ENCODE results near the gene WDR81. TPM values are rescaled to one million over a fixed set of nuclear protein-coding genes. Genes with fewer than 3 reads are reported as not detected.
A peak's percentile ranks its signal among the peaks of the same experiment; 100 is the strongest.

The WDR81 gene
- total RNA-seq, 2 experiments from 2014 or later: 7.0 to 8.0 TPM

DNA sequence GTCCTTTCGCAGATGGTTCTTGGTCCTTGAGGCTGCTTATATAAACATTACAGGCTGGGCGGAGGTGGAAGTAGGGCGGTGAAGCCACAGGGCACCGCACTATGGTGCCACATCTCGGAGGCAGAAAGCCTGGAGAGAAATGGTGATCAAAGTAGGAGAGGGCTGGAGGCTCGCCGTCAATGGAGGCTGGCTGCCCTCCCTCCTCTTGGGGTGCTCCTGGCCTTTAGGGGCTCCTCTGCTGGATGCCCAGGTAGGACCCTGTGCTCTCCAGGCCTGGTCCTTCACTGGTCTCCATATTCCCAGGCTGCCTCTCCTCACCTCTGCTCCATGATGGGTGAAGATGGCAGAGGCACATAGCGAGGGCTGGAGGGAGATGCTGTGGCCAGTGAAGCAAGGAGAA, 12.2 kb upstream of the WDR81 start:
- Mint-ChIP-seq H3K27me3 (peaks cover 17% of the 10 kb centered on the region), H3K9me3 (no peaks in the 10 kb centered on the region), H3K4me1 (ENCODE audit: low read depth) (peaks cover 20% of the 10 kb centered on the region), H3K4me3 (no peak overlapping the region), H3K36me3 (ENCODE audit: low read depth) (peaks cover 3% of the 10 kb centered on the region), H3K27ac (no peak overlapping the region)
- ChIA-PET POLR2A (no interaction called here), CTCF (interaction anchor here (0.7 kb wide), 1 partner anchor 9 kb away, joined by 3 read pairs; no protein-coding TSS in a partner anchor)
- ATAC-seq (no peak), DNase-seq (no peak)
- TF ChIP-seq, protein P1, sequence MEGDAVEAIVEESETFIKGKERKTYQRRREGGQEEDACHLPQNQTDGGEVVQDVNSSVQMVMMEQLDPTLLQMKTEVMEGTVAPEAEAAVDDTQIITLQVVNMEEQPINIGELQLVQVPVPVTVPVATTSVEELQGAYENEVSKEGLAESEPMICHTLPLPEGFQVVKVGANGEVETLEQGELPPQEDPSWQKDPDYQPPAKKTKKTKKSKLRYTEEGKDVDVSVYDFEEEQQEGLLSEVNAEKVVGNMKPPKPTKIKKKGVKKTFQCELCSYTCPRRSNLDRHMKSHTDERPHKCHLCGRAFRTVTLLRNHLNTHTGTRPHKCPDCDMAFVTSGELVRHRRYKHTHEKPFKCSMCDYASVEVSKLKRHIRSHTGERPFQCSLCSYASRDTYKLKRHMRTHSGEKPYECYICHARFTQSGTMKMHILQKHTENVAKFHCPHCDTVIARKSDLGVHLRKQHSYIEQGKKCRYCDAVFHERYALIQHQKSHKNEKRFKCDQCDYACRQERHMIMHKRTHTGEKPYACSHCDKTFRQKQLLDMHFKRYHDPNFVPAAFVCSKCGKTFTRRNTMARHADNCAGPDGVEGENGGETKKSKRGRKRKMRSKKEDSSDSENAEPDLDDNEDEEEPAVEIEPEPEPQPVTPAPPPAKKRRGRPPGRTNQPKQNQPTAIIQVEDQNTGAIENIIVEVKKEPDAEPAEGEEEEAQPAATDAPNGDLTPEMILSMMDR (IDR thresholded peaks at IDR 0.05): no peak
- intact Hi-C loops (cut with micrococcal nuclease): no loop called here

DNA sequence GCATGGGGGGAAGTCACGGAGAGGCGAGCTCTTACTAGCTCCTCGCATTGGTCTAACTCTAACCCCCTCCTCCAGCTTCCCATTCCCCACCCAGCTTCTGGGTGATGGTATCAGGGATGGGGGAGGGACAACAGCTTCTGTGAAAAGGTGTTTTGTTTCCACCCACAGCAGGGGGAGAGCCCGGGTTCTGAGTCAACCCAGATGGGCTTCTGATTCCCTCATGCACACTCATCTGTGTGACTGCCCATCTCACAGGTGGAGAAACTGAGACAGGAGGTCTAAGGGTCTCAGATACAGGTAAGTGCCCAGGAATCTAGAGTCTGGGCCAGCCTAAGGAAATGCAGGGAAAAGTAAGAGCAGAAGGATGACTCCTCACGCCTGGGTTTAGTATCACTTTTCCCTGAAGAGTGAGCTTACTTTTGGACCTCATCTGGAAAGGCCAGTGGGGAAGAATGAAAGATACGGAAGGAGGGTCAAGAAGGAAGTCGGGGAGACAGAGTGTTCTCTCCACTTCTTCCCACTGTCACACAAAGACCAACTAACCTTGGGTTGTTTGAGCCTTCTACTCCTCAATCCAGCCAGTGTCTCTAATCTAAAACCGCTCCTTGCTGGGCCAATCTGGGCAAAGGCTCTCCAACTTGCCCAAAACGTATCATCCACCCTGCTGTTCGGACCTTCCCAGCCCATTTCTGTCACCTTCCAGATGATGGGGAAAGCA, 11.2 kb upstream of the WDR81 start:
- Mint-ChIP-seq H3K36me3 (ENCODE audit: low read depth) (peaks cover 3% of the 10 kb centered on the region), H3K27ac (no peak overlapping the region), H3K27me3 (peaks cover 11% of the 10 kb centered on the region), H3K9me3 (no peaks in the 10 kb centered on the region), H3K4me1 (ENCODE audit: low read depth) (peaks cover 25% of the 10 kb centered on the region), H3K4me3 (no peak overlapping the region)
- ChIA-PET POLR2A (interaction anchor here (1.0 to 1.1 kb wide), 2 partner anchors 49 to 311 kb away, joined by 4 read pairs; partner anchors contain the start of gene SERPINF1), CTCF (interaction anchor here (0.7 to 0.9 kb wide), 2 partner anchors 40 to 180 kb away, joined by 3 read pairs; no protein-coding TSS in a partner anchor)
- ATAC-seq (no peak), DNase-seq (no peak)
- TF ChIP-seq, protein P1 (IDR thresholded peaks at IDR 0.05): no peak
- intact Hi-C loops (cut with micrococcal nuclease): no loop called here

DNA sequence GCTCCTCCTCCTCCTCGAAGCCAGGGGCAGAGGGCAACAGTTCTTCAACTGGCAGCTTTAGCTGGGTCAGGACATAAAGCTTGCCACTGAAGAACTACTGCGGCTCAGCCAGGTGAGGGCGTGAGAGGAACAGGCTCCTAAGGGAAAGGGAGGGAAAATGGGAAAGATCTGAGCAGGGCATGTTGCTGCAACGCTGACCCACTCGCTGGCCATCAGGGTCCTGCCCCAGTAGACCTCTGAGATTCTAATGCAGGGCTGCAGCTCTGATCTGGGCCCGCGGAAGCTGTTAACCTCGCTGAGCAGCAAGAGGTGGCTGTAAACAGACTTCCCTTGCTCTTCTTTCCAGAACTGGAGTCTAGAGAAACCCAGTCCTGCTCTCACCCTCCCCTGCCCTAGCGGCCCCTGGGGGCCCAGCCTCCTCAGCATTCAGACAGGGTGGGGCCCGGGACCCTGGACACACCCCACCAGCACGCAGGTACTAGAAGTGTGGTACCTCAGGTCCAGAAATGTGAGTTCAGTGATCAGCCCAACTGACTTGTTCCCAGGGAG, 10.6 kb upstream of the WDR81 start:
- Mint-ChIP-seq H3K4me1 (ENCODE audit: low read depth) (peaks cover 25% of the 10 kb centered on the region), H3K4me3 (peak overlapping the region; percentile 28), H3K27me3 (peaks cover 11% of the 10 kb centered on the region), H3K36me3 (ENCODE audit: low read depth) (peaks cover 3% of the 10 kb centered on the region), H3K9me3 (no peaks in the 10 kb centered on the region), H3K27ac (no peak overlapping the region)
- TF ChIP-seq, protein P1 (IDR thresholded peaks at IDR 0.05): no peak
- intact Hi-C loops (cut with micrococcal nuclease): no loop called here
- no peak for ATAC-seq
- DNase-seq: no peak
- ChIA-PET POLR2A (interaction anchor here (0.6 to 1.1 kb wide), 2 partner anchors 48 to 647 kb away, joined by 3 to 4 read pairs; partner anchors contain the start of gene SERPINF1), CTCF (interaction anchor here (0.9 to 1.2 kb wide), 2 partner anchors 13 to 39 kb away, joined by 3 read pairs; no protein-coding TSS in a partner anchor)

DNA sequence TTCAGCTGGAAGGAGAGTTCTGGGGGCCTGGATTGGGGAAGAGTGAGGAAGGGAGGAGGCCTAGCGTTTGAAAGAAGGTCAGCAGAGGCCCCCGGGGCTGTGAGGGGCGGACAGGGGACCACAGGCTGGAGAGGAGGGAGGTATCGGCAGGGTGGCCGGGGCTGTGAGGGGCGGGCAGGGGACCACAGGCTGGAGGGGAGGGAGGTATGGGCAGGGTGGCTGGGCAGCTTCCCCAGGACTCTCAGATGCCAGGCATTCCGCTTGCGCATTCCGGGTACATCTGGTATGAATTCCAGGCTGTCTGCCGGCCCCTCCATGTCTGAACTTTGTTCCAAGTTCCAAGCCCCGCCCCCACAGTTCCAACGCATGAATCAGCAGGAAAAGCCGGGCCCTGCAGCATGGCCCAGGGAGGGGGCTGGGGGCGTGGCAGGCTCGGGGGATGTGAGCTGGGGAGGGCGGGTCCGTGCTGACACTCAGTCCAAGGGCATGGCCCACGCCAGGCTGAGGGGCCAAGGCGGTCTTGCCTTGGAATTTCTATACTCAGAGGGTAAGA, 10.0 kb upstream of the WDR81 start:
- DNase-seq: peak; percentile 42
- intact Hi-C loops (cut with micrococcal nuclease): no loop called here
- CTCF ChIA-PET: interaction anchor here (1.2 kb wide), 1 partner anchor 14 kb away, joined by 3 read pairs; no protein-coding TSS in a partner anchor

More for the DNA sequence above, 10.0 kb upstream of the WDR81 start:
- peaks cover 11% of the 10 kb centered on the region for H3K27me3 Mint-ChIP-seq
- H3K27ac Mint-ChIP-seq: no peak overlapping the region
- H3K9me3 Mint-ChIP-seq: no peaks in the 10 kb centered on the region
- H3K4me1 Mint-ChIP-seq (ENCODE audit: low read depth): peaks cover 25% of the 10 kb centered on the region
- peak overlapping the region; percentile 58 for H3K4me3 Mint-ChIP-seq
- POLR2A ChIA-PET: interaction anchor here (0.6 kb wide), 1 partner anchor 647 kb away, joined by 3 read pairs; no protein-coding TSS in a partner anchor
- TF ChIP-seq, protein P1 (IDR thresholded peaks at IDR 0.05): no peak
- ATAC-seq: no peak
- H3K36me3 Mint-ChIP-seq (ENCODE audit: low read depth): peaks cover 3% of the 10 kb centered on the region

Data from activated CD8-positive, alpha-beta T cell treated with anti-CD3 and anti-CD28 coated beads for 36 hours (primary cell).